Activated CD4-positive, alpha-beta T cell treated with anti-CD3 and anti-CD28 coated beads, Interleukin-2, amount 10 ng/mL, durations not matched to agents 7 days and 5 days (primary cell): ENCODE measurements around the gene MUS81. TPM values are rescaled to one million over a fixed set of nuclear protein-coding genes. Genes with fewer than 3 reads are reported as not detected.
A peak's percentile ranks its signal among the peaks of the same experiment; 100 is the strongest.
"Not testable (repeated sequence)": the region's sequence is repeated elsewhere in the genome, so short reads cannot be mapped to it uniquely, and the experiment has no call there.

Experiments used
- CTCF ChIA-PET: fragments of 350-600 bp; sonication (Branson Sonifier 250); formaldehyde crosslinking; loops from one replicate; lab custom pipeline; 2021; ENCODE audit warnings: antibody characterized with exemption; lab: Charles Lee
- POLR2A ChIA-PET: fragments of 350-600 bp; sonication (Branson Sonifier 250); formaldehyde crosslinking; loops from one replicate; lab custom pipeline; 2021; ENCODE audit warnings: antibody characterized with exemption; lab: Charles Lee
- DNase-seq: peaks from one replicate; pipeline ENCODE4 v3.0.0-alpha.2; 2020
- H3K27ac Mint-ChIP-seq: one replicate; pipeline ENCODE4 v1.8.0; 2021; ENCODE audit warnings: mild to moderate bottlenecking, moderate library complexity, mixed read lengths
- H3K27me3 Mint-ChIP-seq: one replicate; pipeline ENCODE4 v1.8.0; 2021; ENCODE audit warnings: mixed read lengths
- H3K36me3 Mint-ChIP-seq: one replicate; pipeline ENCODE4 v1.8.0; 2021; ENCODE audit warnings: low read depth, mixed read lengths
- H3K4me1 Mint-ChIP-seq: one replicate; pipeline ENCODE4 v1.8.0; 2021; ENCODE audit warnings: mixed read lengths
- H3K4me3 Mint-ChIP-seq: one replicate; pipeline ENCODE4 v1.8.0; 2021; ENCODE audit warnings: mild to moderate bottlenecking, moderate library complexity, mixed read lengths
- H3K9me3 Mint-ChIP-seq: one replicate; pipeline ENCODE4 v1.8.0; 2021; ENCODE audit warnings: mixed read lengths
- total RNA-seq, 2 experiments: library from RNA; stranded (reverse); gene quantifications; one replicate each; pipeline ENCODE4 v1.2.3, GENCODE V29; 2021

The MUS81 gene
- total RNA-seq, 2 experiments from 2014 or later: 96.6 to 108 TPM

- CTCF ChIA-PET: interaction anchor here (1.0 to 24.2 kb wide), 13 partner anchors 16 to 177 kb away, joined by 3 to 590 read pairs (median 5); partner anchors contain the start of genes AP5B1, C11orf68, CFL1 and CTSW
- DNase-seq: no peak
- Mint-ChIP-seq H3K9me3 (no peaks in the 10 kb centered on the region), H3K4me3 (peak overlapping the region; percentile 90), H3K36me3 (peaks cover 13% of the 10 kb centered on the region), H3K27me3 (no peaks in the 10 kb centered on the region), H3K27ac (peak overlapping the region; percentile 87), H3K4me1 (peaks cover 70% of the 10 kb centered on the region)
- POLR2A ChIA-PET: interaction anchor here (0.9 to 1.5 kb wide), 3 partner anchors 10 to 32 kb away, joined by 3 to 9 read pairs (median 3); partner anchors contain the start of gene MUS81
Observed at GRCh38 chr11:65891219-65892136, 31.2 kb downstream of the MUS81 start.

GRCh38 chr11:65892137-65892540, 31.9 kb downstream of the MUS81 start:
- peak overlapping the region; percentile 90 for H3K4me3 Mint-ChIP-seq
- peak overlapping the region; percentile 87 for H3K27ac Mint-ChIP-seq
- H3K27me3 Mint-ChIP-seq, H3K36me3 Mint-ChIP-seq, POLR2A ChIA-PET, DNase-seq, H3K9me3 Mint-ChIP-seq: not testable (repeated sequence)
- H3K4me1 Mint-ChIP-seq: peaks cover 69% of the 10 kb centered on the region
- CTCF ChIA-PET: interaction anchor here (0.6 to 24.2 kb wide), 7 partner anchors 7 to 184 kb away, joined by 3 to 590 read pairs (median 22); partner anchors contain the start of genes AP5B1, C11orf68, CFL1 and CTSW

GRCh38 chr11:65892661-65893317, 32.6 kb downstream of the MUS81 start:
- Mint-ChIP-seq H3K4me3 (peak overlapping the region; percentile 90), H3K4me1 (peaks cover 63% of the 10 kb centered on the region), H3K27me3 (no peaks in the 10 kb centered on the region), H3K27ac (peak overlapping the region; percentile 87), H3K36me3 (peaks cover 7% of the 10 kb centered on the region), H3K9me3 (no peaks in the 10 kb centered on the region)
- ChIA-PET CTCF (interaction anchor here (0.6 to 24.2 kb wide), 8 partner anchors 8 to 183 kb away, joined by 3 to 590 read pairs (median 4); partner anchors contain the start of genes AP5B1, C11orf68, CFL1 and CTSW), POLR2A (no interaction called here)
- no peak for DNase-seq

- no peaks in the 10 kb centered on the region for H3K9me3 Mint-ChIP-seq
- peaks cover 5% of the 10 kb centered on the region for H3K36me3 Mint-ChIP-seq
- ChIA-PET POLR2A (interaction anchor here (0.7 to 1.0 kb wide), 3 partner anchors 33 to 175 kb away, joined by 3 to 6 read pairs (median 5); partner anchors contain the start of gene CFL1), CTCF (interaction anchor here (0.6 to 24.2 kb wide), 7 partner anchors 9 to 189 kb away, joined by 3 to 590 read pairs (median 3); partner anchors contain the start of genes C11orf68, CFL1, CTSW and EFEMP2)
- DNase-seq: peak; percentile 54
- H3K4me3 Mint-ChIP-seq: peak overlapping the region; percentile 90
- H3K27ac Mint-ChIP-seq: peak overlapping the region; percentile 87
- peaks cover 58% of the 10 kb centered on the region for H3K4me1 Mint-ChIP-seq
- no peaks in the 10 kb centered on the region for H3K27me3 Mint-ChIP-seq
Observed at GRCh38 chr11:65894034-65894591, 33.9 kb downstream of the MUS81 start.

- peak overlapping the region; percentile 50 for H3K27ac Mint-ChIP-seq
- ChIA-PET CTCF (interaction anchor here (1.1 to 24.2 kb wide), 3 partner anchors 7 to 26 kb away, joined by 6 to 590 read pairs (median 340); partner anchors contain the start of genes CCDC85B, CFL1, CTSW and EFEMP2), POLR2A (no interaction called here)
- H3K36me3 Mint-ChIP-seq: peaks cover 5% of the 10 kb centered on the region
- peaks cover 46% of the 10 kb centered on the region for H3K4me1 Mint-ChIP-seq
- no peak for DNase-seq
- H3K4me3 Mint-ChIP-seq: peak overlapping the region; percentile 37
- H3K27me3 Mint-ChIP-seq: no peaks in the 10 kb centered on the region
- H3K9me3 Mint-ChIP-seq: no peaks in the 10 kb centered on the region
Observed at GRCh38 chr11:65895482-65895981, 35.3 kb downstream of the MUS81 start.

GRCh38 chr11:65896034-65896999, 36.1 kb downstream of the MUS81 start:
- Mint-ChIP-seq H3K4me3 (no peak overlapping the region), H3K4me1 (peaks cover 53% of the 10 kb centered on the region), H3K36me3 (peaks cover 5% of the 10 kb centered on the region), H3K27ac (peak overlapping the region; percentile 6), H3K9me3 (no peaks in the 10 kb centered on the region), H3K27me3 (no peaks in the 10 kb centered on the region)
- DNase-seq: no peak
- ChIA-PET CTCF (interaction anchor here (1.1 to 24.2 kb wide), 3 partner anchors 7 to 27 kb away, joined by 6 to 590 read pairs (median 340); partner anchors contain the start of genes CCDC85B, CFL1, CTSW and EFEMP2), POLR2A (no interaction called here)

- POLR2A ChIA-PET: no interaction called here
- no peak overlapping the region for H3K4me3 Mint-ChIP-seq
- DNase-seq: no peak
- H3K9me3 Mint-ChIP-seq: no peaks in the 10 kb centered on the region
- CTCF ChIA-PET: interaction anchor here (24.0 to 24.2 kb wide), 2 partner anchors 8 to 27 kb away, joined by 340 to 590 read pairs; partner anchors contain the start of genes CCDC85B, CFL1, CTSW and EFEMP2
- peaks cover 5% of the 10 kb centered on the region for H3K36me3 Mint-ChIP-seq
- H3K27me3 Mint-ChIP-seq: peaks cover under 1% of the 10 kb centered on the region
- peak overlapping the region; percentile 41 for H3K27ac Mint-ChIP-seq
- H3K4me1 Mint-ChIP-seq: peaks cover 55% of the 10 kb centered on the region
Observed at GRCh38 chr11:65897020-65897471, 36.8 kb downstream of the MUS81 start.

GRCh38 chr11:65898656-65899355, 38.6 kb downstream of the MUS81 start:
- Mint-ChIP-seq H3K9me3 (no peaks in the 10 kb centered on the region), H3K27me3 (peaks cover 8% of the 10 kb centered on the region), H3K4me1 (peaks cover 42% of the 10 kb centered on the region), H3K27ac (peak overlapping the region; percentile 62), H3K36me3 (no peaks in the 10 kb centered on the region), H3K4me3 (peak overlapping the region; percentile 69)
- POLR2A ChIA-PET: no interaction called here
- CTCF ChIA-PET: interaction anchor here (0.9 to 24.2 kb wide), 4 partner anchors 10 to 47 kb away, joined by 3 to 590 read pairs (median 172); partner anchors contain the start of genes CCDC85B, CFL1, CTSW and EFEMP2
- no peak for DNase-seq

- H3K36me3 Mint-ChIP-seq: no peaks in the 10 kb centered on the region
- CTCF ChIA-PET: interaction anchor here (1.3 to 24.2 kb wide), 4 partner anchors 11 to 48 kb away, joined by 3 to 590 read pairs (median 172); partner anchors contain the start of genes CCDC85B, CFL1, CTSW and EFEMP2
- DNase-seq: peak; percentile 49
- H3K9me3 Mint-ChIP-seq: no peaks in the 10 kb centered on the region
- peaks cover 36% of the 10 kb centered on the region for H3K4me1 Mint-ChIP-seq
- POLR2A ChIA-PET: no interaction called here
- peaks cover 11% of the 10 kb centered on the region for H3K27me3 Mint-ChIP-seq
- H3K4me3 Mint-ChIP-seq: peak overlapping the region; percentile 63
- H3K27ac Mint-ChIP-seq: peak overlapping the region; percentile 75
Observed at GRCh38 chr11:65899356-65900124, 39.3 kb downstream of the MUS81 start.
